HL-60 (cell line): ENCODE measurements around the gene MRPL46.

Experiments
- GABPA ChIP-seq: IDR thresholded peaks from 2 replicates; pipeline ENCODE4 v1.6.1; 2012; ENCODE audit warnings: low read depth
- POLR2AphosphoS5 ChIP-seq: IDR thresholded peaks from 2 replicates; pipeline ENCODE4 v1.6.1; 2012; ENCODE audit warnings: low read depth
- TF ChIP-seq, protein P1 (sequence below): IDR thresholded peaks from one replicate; pipeline ENCODE4 v1.5.1; 2011; ENCODE audit warnings: low read length, control low read depth, inconsistent platforms; ENCODE audit not compliant: insufficient read depth

- TF ChIP-seq, protein P1, sequence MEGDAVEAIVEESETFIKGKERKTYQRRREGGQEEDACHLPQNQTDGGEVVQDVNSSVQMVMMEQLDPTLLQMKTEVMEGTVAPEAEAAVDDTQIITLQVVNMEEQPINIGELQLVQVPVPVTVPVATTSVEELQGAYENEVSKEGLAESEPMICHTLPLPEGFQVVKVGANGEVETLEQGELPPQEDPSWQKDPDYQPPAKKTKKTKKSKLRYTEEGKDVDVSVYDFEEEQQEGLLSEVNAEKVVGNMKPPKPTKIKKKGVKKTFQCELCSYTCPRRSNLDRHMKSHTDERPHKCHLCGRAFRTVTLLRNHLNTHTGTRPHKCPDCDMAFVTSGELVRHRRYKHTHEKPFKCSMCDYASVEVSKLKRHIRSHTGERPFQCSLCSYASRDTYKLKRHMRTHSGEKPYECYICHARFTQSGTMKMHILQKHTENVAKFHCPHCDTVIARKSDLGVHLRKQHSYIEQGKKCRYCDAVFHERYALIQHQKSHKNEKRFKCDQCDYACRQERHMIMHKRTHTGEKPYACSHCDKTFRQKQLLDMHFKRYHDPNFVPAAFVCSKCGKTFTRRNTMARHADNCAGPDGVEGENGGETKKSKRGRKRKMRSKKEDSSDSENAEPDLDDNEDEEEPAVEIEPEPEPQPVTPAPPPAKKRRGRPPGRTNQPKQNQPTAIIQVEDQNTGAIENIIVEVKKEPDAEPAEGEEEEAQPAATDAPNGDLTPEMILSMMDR, result no peak
- TF ChIP-seq POLR2AphosphoS5 (no peak), GABPA (no peak)
Measured at GRCh38 chr15:88467935-88468528, 844 bp upstream of the MRPL46 start.
